HepG2 (cell line): Measurements from ENCODE around the gene PHKG1. TPM values are rescaled to one million over a fixed set of nuclear protein-coding genes. Genes with fewer than 3 reads are reported as not detected.
A peak's percentile ranks its signal among the peaks of the same experiment; 100 is the strongest.
"Not testable (repeated sequence)": the region's sequence is repeated elsewhere in the genome, so short reads cannot be mapped to it uniquely, and the experiment has no call there.

Experiments
- ARID4A ChIP-seq: sonication (generic); formaldehyde crosslinking; IDR thresholded peaks from 2 replicates; pipeline ENCODE4 v1.5.0; 2020; ENCODE audit warnings: mild to moderate bottlenecking, missing genetic modification reagents, borderline replicate concordance
- CEBPG ChIP-seq: IDR thresholded peaks from 2 replicates; pipeline ENCODE4 v1.6.1; 2016
- KMT2B ChIP-seq: IDR thresholded peaks from 2 replicates; pipeline ENCODE4 v1.6.1; 2016; ENCODE audit warnings: missing genetic modification reagents, missing compliant biosample characterization
- NR2F6 ChIP-seq, 2 experiments: IDR thresholded peaks; 2 replicates each; pipeline ENCODE4 v1.6.1; 2016; ENCODE audit warnings: antibody characterized with exemption in 1 of 2, mild to moderate bottlenecking in 1 of 2
- PITX1 ChIP-seq: sonication (generic); formaldehyde crosslinking; IDR thresholded peaks from 2 replicates; pipeline ENCODE4 v1.5.1; 2020; ENCODE audit warnings: mild to moderate bottlenecking, missing genetic modification reagents
- polyA plus RNA-seq, 8 experiments: library from polyadenylated mRNA; depleted of rRNA in 3 of 8; stranded (reverse) in 7 of 8; unstranded in 1 of 8; fragments of >200 nt; fragmentation: Illumina TruSeq in 4 of 8; extraction: Trizol in 4 of 8; gene quantifications; 2 replicates each; pipeline versions ENCODE4 v1.2.1 to v1.2.3, GENCODE V29; 2011 to 2016; ENCODE audit warnings: low read depth in 4 of 8, missing spikeins in 1 of 8, mixed read lengths in 1 of 8; ENCODE audit not compliant: insufficient read depth in 1 of 8
- total RNA-seq, 5 experiments: library from RNA; depleted of rRNA; stranded (reverse); fragments of >200 nt; fragmentation: Illumina TruSeq; extraction: Trizol; gene quantifications; 2 replicates each; pipeline ENCODE4 v1.2.3, GENCODE V29; 2016; ENCODE audit warnings: low read depth in 1 of 5
- TF ChIP-seq, protein P1 (sequence below), 2 experiments: fragments of 450-650 bp in 1 of 2; sonication (generic) in 1 of 2; formaldehyde crosslinking; IDR thresholded peaks; 2 replicates each; pipeline versions ENCODE4 v1.5.0 to v1.8.0; 2020 to 2022; ENCODE audit warnings: mild to moderate bottlenecking in 1 of 2, missing genetic modification reagents in 1 of 2
- TF ChIP-seq, protein P2 (sequence below), 2 experiments: sonication (generic) in 1 of 2; formaldehyde crosslinking in 1 of 2; IDR thresholded peaks; 2 replicates each; pipeline versions ENCODE4 v1.4.0 to v1.6.1; 2016 to 2020; ENCODE audit warnings: borderline replicate concordance in 1 of 2, low read depth in 1 of 2, mild to moderate bottlenecking in 1 of 2, missing genetic modification reagents in 1 of 2

PHKG1 gene
- total and polyA plus RNA-seq, 2 of the 13 experiments (the other 11 are each of a cell fraction or from before 2014, with no cell fraction given), result 0.44 to 0.71 TPM

DNA sequence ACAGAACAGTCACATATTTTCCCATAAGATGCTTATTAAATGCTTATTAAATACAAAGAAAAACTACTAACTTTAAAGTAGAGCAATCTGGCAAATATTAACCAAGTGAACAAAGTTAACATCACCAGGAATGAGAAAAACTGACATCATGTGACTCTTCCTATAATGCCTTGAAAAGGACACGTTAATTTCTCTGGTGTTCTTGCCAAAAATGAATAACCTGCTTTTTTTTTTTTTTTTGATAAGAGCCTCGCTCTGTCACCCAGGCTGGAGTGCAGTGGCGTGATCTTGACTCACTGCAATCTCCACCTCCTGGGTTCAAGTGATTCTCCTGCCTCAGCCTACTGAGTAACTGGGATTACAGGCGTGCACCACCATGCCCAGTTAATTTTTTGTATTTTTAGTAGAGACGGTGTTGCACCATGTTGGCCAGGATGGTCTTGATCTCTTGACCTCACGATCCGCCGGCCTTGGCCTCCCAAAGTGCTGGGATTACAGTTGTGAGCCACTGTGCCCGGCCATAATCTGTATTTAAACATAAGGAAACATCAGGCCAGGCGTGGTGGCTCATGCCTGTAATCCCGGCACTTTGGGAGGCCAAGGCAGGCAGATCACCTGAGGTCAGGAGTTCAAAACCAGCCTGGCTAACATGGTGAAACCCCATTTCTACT is 45.2 kb downstream of the PHKG1 start (continued):
- TF ChIP-seq, protein P1, sequence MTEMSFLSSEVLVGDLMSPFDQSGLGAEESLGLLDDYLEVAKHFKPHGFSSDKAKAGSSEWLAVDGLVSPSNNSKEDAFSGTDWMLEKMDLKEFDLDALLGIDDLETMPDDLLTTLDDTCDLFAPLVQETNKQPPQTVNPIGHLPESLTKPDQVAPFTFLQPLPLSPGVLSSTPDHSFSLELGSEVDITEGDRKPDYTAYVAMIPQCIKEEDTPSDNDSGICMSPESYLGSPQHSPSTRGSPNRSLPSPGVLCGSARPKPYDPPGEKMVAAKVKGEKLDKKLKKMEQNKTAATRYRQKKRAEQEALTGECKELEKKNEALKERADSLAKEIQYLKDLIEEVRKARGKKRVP (CRISPR knock-in tag; IDR thresholded peaks at IDR 0.05), result 0 out of 4 replicates have a peak, but pooled peaks of 1 of the 2 experiments have one; percentile 33
- TF ChIP-seq, protein P2, sequence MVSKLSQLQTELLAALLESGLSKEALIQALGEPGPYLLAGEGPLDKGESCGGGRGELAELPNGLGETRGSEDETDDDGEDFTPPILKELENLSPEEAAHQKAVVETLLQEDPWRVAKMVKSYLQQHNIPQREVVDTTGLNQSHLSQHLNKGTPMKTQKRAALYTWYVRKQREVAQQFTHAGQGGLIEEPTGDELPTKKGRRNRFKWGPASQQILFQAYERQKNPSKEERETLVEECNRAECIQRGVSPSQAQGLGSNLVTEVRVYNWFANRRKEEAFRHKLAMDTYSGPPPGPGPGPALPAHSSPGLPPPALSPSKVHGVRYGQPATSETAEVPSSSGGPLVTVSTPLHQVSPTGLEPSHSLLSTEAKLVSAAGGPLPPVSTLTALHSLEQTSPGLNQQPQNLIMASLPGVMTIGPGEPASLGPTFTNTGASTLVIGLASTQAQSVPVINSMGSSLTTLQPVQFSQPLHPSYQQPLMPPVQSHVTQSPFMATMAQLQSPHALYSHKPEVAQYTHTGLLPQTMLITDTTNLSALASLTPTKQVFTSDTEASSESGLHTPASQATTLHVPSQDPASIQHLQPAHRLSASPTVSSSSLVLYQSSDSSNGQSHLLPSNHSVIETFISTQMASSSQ (IDR thresholded peaks at IDR 0.05; ENCODE audit: low read depth), result peak; percentile 46; the same call in 1 of the 2 replicates
- TF ChIP-seq, protein P2 (CRISPR knock-in tag; IDR thresholded peaks at IDR 0.05; ENCODE audit: borderline replicate concordance), result not testable (repeated sequence)
- TF ChIP-seq ARID4A (CRISPR knock-in tag), result peak; percentile 10; the same call in 1 of the 2 replicates
- peak; percentile 50 for TF ChIP-seq NR2F6 (IDR thresholded peaks at IDR 0.05)
- TF ChIP-seq NR2F6 (CRISPR knock-in tag; IDR thresholded peaks at IDR 0.05), result peak; percentile 41; the same call in 1 of the 2 replicates
- TF ChIP-seq KMT2B (CRISPR knock-in tag), result 0 out of 2 replicates have a peak, but pooled peaks have one; percentile 26
- TF ChIP-seq CEBPG (CRISPR knock-in tag), result peak; percentile 31; the same call in 1 of the 2 replicates
- TF ChIP-seq PITX1 (CRISPR knock-in tag), result peak; percentile 32; the same call in 1 of the 2 replicates
